Uterus (tissue), 4 donors: ENCODE data around the gene ANG. TPM values are rescaled to one million over a fixed set of nuclear protein-coding genes. Genes with fewer than 3 reads are reported as not detected.

Experiments
- DNase-seq, 2 donors: peaks; one replicate each; pipeline ENCODE4 v3.0.0-alpha.2; 2019 to 2020
- H3K27ac ChIP-seq, 2 donors: fragments of 200-600 bp; sonication (generic); 1 replicate in 1 of 2; 2 replicates in 1 of 2; pipeline ENCODE4 v1.5.1; 2016 to 2018
- H3K27me3 ChIP-seq, 2 donors: fragments of 200-600 bp; sonication (generic); one replicate each; pipeline ENCODE4 v1.5.1; 2018 to 2019; ENCODE audit warnings: control low read depth in 1 of 2
- H3K36me3 ChIP-seq, 2 donors: fragments of 200-600 bp; sonication (generic); one replicate each; pipeline ENCODE4 v1.5.1; 2019; ENCODE audit warnings: control low read depth in 1 of 2
- H3K4me1 ChIP-seq, 2 donors: fragments of 200-600 bp; sonication (generic); one replicate each; pipeline ENCODE4 v1.5.1; 2018 to 2019; ENCODE audit warnings: control low read depth in 1 of 2
- H3K4me3 ChIP-seq, 2 donors: fragments of 200-600 bp; sonication (generic); 1 replicate in 1 of 2; 2 replicates in 1 of 2; pipeline ENCODE4 v1.5.1; 2018 to 2019; ENCODE audit warnings: mild to moderate bottlenecking in 1 of 2
- H3K9me3 ChIP-seq, 2 donors: fragments of 200-600 bp; sonication (generic); one replicate each; pipeline ENCODE4 v1.5.1; 2019; ENCODE audit warnings: control low read depth in 1 of 2
- POLR2A ChIP-seq, 2 donors: fragments of 450-650 bp; IDR thresholded peaks; one replicate each; pipeline ENCODE4 v1.6.1; 2016; ENCODE audit warnings: antibody characterized with exemption in 2 of 2, mild to moderate bottlenecking in 1 of 2, moderate library complexity in 1 of 2
- intact Hi-C: fragments of 100-400 bp; cut with DNase I; formaldehyde crosslinking; loops from one replicate; pipeline ENCODE4 v1.15.1; 2023; ENCODE audit warnings: low total_unique reads
- total RNA-seq, 4 donors: library from RNA; depleted of rRNA in 3 of 4; stranded (reverse); fragments of >200 nt in 3 of 4; gene quantifications; one replicate each; pipeline versions ENCODE4 v1.1.0 to v1.2.4, GENCODE V29; 2014 to 2023
- TF ChIP-seq, protein P1 (sequence below), 4 experiments: fragments of 200-600 bp in 2 of 4; fragments of 450-650 bp in 2 of 4; sonication (generic) in 2 of 4; IDR thresholded peaks; one replicate each; pipeline ENCODE4 v1.5.1; 2016 to 2019; ENCODE audit warnings: antibody characterized with exemption in 4 of 4, mild to moderate bottlenecking in 2 of 4, moderate library complexity in 1 of 4
- donor health status: DM: yes; HTN: yes; CAD: no.

ANG gene
- total RNA-seq, 4 donors from 2014 or later, result 4.2 to 20.8 (median 12.2) TPM

- H3K27ac ChIP-seq, result no peak overlapping the region
- H3K4me1 ChIP-seq, result no peaks in the 10 kb centered on the region
- no peak for TF ChIP-seq POLR2A (IDR thresholded peaks at IDR 0.05)
- TF ChIP-seq, protein P1, sequence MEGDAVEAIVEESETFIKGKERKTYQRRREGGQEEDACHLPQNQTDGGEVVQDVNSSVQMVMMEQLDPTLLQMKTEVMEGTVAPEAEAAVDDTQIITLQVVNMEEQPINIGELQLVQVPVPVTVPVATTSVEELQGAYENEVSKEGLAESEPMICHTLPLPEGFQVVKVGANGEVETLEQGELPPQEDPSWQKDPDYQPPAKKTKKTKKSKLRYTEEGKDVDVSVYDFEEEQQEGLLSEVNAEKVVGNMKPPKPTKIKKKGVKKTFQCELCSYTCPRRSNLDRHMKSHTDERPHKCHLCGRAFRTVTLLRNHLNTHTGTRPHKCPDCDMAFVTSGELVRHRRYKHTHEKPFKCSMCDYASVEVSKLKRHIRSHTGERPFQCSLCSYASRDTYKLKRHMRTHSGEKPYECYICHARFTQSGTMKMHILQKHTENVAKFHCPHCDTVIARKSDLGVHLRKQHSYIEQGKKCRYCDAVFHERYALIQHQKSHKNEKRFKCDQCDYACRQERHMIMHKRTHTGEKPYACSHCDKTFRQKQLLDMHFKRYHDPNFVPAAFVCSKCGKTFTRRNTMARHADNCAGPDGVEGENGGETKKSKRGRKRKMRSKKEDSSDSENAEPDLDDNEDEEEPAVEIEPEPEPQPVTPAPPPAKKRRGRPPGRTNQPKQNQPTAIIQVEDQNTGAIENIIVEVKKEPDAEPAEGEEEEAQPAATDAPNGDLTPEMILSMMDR (IDR thresholded peaks at IDR 0.05), result no peak
Measured at GRCh38 chr14:20711685-20712084, 23.1 kb downstream of the ANG start.

DNA sequence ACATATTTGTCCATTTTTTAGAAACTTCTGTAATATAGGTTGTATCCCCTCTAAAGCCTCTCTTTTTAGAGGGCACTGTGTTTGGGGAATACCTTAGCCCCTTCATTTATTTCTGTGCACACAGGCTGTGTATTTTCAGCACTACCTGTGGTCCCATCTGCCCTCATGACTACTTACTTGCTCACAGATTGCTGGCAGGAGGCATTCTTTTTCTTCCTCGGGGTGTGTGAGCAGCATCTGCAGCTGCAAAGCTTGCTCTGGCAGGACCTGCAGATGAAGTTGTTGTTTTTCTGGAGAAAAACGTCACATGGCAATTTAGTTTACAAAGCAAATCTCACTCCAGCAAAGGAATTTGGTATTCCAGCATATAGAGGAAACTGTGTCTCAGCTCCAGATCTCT lies 24.3 kb downstream of the ANG start:
- TF ChIP-seq, protein P1 (IDR thresholded peaks at IDR 0.05), result no peak
- TF ChIP-seq POLR2A (IDR thresholded peaks at IDR 0.05), result no peak
- no peaks in the 10 kb centered on the region for H3K36me3 ChIP-seq
- H3K27me3 ChIP-seq, result no peaks in the 10 kb centered on the region
- H3K4me1 ChIP-seq, result no peaks in the 10 kb centered on the region
- no peaks in the 10 kb centered on the region for H3K9me3 ChIP-seq
- H3K4me3 ChIP-seq, result no peak overlapping the region
- H3K27ac ChIP-seq, result no peak overlapping the region
- intact Hi-C loops, result no loop called here
- no peak for DNase-seq

More at GRCh38 chr14:20711685-20712084, 23.1 kb downstream of the ANG start:
- Histone ChIP-seq H3K36me3 (no peaks in the 10 kb centered on the region), H3K9me3 (no peaks in the 10 kb centered on the region), H3K4me3 (no peak overlapping the region), H3K27me3 (no peaks in the 10 kb centered on the region)
- intact Hi-C loops, result no loop called here
- no peak for DNase-seq

- H3K36me3 ChIP-seq, result no peaks in the 10 kb centered on the region
- peak; percentile 33 to 46 for DNase-seq
- no peak for TF ChIP-seq POLR2A (IDR thresholded peaks at IDR 0.05)
- TF ChIP-seq, protein P1 (IDR thresholded peaks at IDR 0.05), result no peak
- no peak overlapping the region for H3K4me3 ChIP-seq
- intact Hi-C loops, result no loop called here
- no peaks in the 10 kb centered on the region for H3K27me3 ChIP-seq
- no peak overlapping the region for H3K27ac ChIP-seq
- H3K4me1 ChIP-seq, result no peaks in the 10 kb centered on the region
- no peaks in the 10 kb centered on the region for H3K9me3 ChIP-seq
Measured at GRCh38 chr14:20714593-20715250, 26.2 kb downstream of the ANG start.

- Histone ChIP-seq H3K27me3 (no peaks in the 10 kb centered on the region), H3K4me3 (no peak overlapping the region), H3K4me1 (no peaks in the 10 kb centered on the region), H3K9me3 (no peaks in the 10 kb centered on the region), H3K36me3 (no peaks in the 10 kb centered on the region), H3K27ac (no peak overlapping the region)
- intact Hi-C loops, result no loop called here
- no peak for DNase-seq
- no peak for TF ChIP-seq POLR2A (IDR thresholded peaks at IDR 0.05)
- TF ChIP-seq, protein P1 (IDR thresholded peaks at IDR 0.05), result no peak
Measured at GRCh38 chr14:20719777-20720176, 31.2 kb downstream of the ANG start.

DNA sequence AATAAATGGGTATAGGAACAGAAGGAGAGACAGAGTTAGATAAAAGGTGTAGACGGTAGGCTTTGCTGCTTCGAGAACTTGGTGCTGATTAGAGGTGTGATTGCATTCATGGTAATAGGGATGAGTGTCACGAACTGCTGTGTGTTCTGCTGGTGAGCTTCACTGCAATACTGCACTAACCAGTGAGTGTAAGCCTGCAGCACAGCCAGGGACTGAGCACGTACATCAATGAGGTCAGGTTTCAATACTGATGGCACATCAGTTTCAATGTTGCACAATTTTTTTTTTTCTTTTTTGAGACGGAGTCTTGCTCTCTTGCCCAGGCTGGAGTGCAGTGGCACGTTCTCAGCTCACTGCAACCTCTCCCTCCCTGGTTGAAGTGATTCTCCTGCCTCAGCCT lies 32.2 kb downstream of the ANG start:
- Histone ChIP-seq H3K27me3 (no peaks in the 10 kb centered on the region), H3K36me3 (no peaks in the 10 kb centered on the region), H3K9me3 (no peaks in the 10 kb centered on the region), H3K4me3 (no peak overlapping the region), H3K27ac (no peak overlapping the region), H3K4me1 (no peaks in the 10 kb centered on the region)
- no peak for DNase-seq
- intact Hi-C loops, result no loop called here
- TF ChIP-seq, protein P1 (IDR thresholded peaks at IDR 0.05), result no peak
- TF ChIP-seq POLR2A (IDR thresholded peaks at IDR 0.05), result no peak
